ENCODE data around the gene GPRC5C.

Gene GPRC5C

DNA sequence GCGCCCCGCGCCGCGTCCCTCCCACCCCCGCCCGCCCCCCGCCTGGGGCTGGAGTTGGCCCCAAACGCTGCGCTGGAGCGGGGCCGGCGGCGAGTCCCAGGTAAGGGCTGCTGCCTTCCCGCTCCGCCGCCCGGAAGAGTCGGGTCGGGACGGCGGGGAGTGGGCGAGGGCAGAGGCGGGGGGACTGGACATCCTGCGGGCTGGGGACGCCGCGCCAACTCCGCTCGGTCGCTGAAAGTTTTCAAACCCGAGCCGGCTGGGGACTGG lies 469 bp downstream of the GPRC5C start:
- Histone ChIP-seq H3K27me3 (ENCODE audit: insufficient read depth, low read depth, severe bottlenecking) (no peaks in the 10 kb centered on the region), H3K4me3 (ENCODE audit: low read depth, low read length) (peak overlapping the region; percentile 70), H3K9me3 (ENCODE audit: severe bottlenecking) (peaks cover 2% of the 10 kb centered on the region), H3K27ac (no peak overlapping the region), H3K36me3 (no peaks in the 10 kb centered on the region; the same call in 1 of the 2 replicates)
- DNase-seq: no peak
- TF ChIP-seq, protein P1, sequence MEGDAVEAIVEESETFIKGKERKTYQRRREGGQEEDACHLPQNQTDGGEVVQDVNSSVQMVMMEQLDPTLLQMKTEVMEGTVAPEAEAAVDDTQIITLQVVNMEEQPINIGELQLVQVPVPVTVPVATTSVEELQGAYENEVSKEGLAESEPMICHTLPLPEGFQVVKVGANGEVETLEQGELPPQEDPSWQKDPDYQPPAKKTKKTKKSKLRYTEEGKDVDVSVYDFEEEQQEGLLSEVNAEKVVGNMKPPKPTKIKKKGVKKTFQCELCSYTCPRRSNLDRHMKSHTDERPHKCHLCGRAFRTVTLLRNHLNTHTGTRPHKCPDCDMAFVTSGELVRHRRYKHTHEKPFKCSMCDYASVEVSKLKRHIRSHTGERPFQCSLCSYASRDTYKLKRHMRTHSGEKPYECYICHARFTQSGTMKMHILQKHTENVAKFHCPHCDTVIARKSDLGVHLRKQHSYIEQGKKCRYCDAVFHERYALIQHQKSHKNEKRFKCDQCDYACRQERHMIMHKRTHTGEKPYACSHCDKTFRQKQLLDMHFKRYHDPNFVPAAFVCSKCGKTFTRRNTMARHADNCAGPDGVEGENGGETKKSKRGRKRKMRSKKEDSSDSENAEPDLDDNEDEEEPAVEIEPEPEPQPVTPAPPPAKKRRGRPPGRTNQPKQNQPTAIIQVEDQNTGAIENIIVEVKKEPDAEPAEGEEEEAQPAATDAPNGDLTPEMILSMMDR (IDR thresholded peaks at IDR 0.05; ENCODE audit: low read depth, low read length): no peak

DNA sequence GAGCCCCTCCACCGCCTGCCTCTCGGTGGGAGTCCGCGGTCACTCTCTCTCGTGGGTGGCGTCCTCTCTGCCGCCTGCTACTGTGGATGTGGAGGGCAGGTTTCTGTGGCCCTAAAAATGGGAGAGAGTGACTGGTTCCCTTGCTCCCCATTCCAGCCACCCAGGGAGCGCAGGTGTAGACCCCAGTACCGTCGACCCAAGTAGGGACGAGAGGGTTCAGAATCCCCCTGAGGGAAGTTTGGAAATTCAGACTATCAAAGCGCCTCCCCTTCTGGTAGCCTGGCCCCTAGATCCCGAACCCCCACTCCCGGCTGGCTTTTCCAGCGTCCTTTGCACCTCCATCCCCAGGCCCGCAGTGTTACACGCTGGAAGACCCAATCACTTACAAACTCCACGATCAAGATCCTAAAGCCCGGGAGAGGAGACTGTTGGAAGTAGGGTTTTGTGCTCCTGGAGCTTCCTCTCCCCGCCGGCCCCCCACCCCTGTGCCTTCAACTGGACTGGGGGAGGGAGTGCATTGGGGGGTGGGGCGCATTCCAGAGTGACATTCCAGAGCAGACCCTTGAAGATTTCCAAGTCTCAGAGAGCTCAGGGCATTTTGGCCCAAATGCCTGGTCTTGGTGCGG lies 991 bp downstream of the GPRC5C start:
- DNase-seq: no peak
- Histone ChIP-seq H3K9me3 (ENCODE audit: severe bottlenecking) (peaks cover 5% of the 10 kb centered on the region), H3K27me3 (ENCODE audit: insufficient read depth, low read depth, severe bottlenecking) (no peaks in the 10 kb centered on the region), H3K36me3 (no peaks in the 10 kb centered on the region; the same call in 1 of the 2 replicates), H3K27ac (no peak overlapping the region), H3K4me3 (ENCODE audit: low read depth, low read length) (no peak overlapping the region; the same call in 1 of the 2 replicates)
- TF ChIP-seq, protein P1 (IDR thresholded peaks at IDR 0.05; ENCODE audit: low read depth, low read length): no peak

DNA sequence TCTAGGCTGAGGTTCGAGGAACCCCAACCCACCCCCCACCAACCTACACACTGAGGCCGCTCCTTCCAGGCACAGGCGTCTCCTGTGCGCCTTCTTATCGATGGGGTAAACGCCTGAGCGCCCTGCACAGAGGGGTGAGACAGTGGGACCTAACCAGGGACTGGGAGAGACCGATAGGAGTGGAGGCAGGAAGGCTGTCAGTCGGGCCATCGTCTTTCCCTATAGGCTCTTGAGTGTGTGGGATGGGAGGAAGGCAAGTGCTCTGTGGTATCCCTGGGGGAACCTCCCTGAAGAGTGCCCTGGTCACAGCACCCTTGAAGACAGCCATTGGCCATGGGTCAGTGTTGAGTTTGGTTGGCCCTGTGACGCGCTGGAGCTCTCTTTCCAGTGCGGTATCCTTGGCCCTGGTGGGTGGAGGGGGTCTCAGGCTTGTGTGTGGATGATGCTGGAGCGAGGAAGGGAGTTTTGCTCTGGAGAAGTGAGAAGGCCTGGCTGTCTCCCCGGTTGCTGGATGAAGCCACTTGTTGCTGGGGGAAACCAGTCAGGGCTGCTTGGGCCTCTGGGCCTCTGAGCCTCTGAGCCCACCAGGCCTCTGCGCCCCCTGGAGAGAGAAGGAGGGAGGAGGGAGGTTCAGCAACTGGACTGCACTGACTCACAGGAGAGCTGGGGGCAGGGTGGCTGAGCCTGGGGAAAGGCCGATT lies 1.7 kb downstream of the GPRC5C start:
- TF ChIP-seq, protein P1 (IDR thresholded peaks at IDR 0.05; ENCODE audit: low read depth, low read length): no peak
- Histone ChIP-seq H3K27me3 (ENCODE audit: insufficient read depth, low read depth, severe bottlenecking) (no peaks in the 10 kb centered on the region), H3K27ac (no peak overlapping the region)

DNA sequence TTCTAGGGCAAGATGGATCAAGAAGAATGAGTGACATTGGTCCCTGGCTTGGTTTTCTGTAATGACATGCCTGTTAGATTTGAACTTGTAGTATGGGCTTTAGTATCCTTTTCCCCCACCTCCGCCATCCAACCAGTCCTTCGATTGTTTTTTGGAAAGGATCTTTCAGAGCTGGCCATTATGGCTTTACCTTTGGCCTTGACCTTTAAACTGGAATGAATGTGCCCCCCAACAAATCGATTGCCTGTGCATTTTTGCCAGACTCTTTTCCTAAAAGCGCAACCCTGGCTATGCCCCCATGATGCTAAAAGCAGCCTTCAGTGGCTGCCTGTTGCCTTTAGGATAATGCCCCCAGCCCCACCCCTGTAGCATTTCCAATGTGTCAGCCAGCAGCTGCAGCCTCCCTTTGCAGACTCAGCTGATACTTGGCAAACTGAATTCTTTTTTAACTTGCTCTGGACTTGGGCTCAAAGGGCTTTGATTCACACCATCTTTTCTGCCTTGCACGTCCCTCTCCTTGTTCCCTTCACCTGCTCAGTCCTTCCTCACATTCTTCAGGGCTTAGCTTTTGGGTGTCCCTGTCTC lies 4.0 kb downstream of the GPRC5C start:
- Histone ChIP-seq H3K36me3 (peaks cover 5% of the 10 kb centered on the region), H3K9me3 (ENCODE audit: severe bottlenecking) (peaks cover 11% of the 10 kb centered on the region), H3K27me3 (ENCODE audit: insufficient read depth, low read depth, severe bottlenecking) (no peaks in the 10 kb centered on the region), H3K27ac (no peak overlapping the region), H3K4me3 (ENCODE audit: low read depth, low read length) (no peak overlapping the region)
- TF ChIP-seq, protein P1 (IDR thresholded peaks at IDR 0.05; ENCODE audit: low read depth, low read length): no peak
- no peak for DNase-seq

More for the DNA sequence above, 1.7 kb downstream of the GPRC5C start:
- no peak overlapping the region for H3K4me3 ChIP-seq (ENCODE audit: low read depth, low read length)
- no peaks in the 10 kb centered on the region; the same call in 1 of the 2 replicates for H3K36me3 ChIP-seq
- DNase-seq: no peak
- H3K9me3 ChIP-seq (ENCODE audit: severe bottlenecking): peaks cover 10% of the 10 kb centered on the region

DNA sequence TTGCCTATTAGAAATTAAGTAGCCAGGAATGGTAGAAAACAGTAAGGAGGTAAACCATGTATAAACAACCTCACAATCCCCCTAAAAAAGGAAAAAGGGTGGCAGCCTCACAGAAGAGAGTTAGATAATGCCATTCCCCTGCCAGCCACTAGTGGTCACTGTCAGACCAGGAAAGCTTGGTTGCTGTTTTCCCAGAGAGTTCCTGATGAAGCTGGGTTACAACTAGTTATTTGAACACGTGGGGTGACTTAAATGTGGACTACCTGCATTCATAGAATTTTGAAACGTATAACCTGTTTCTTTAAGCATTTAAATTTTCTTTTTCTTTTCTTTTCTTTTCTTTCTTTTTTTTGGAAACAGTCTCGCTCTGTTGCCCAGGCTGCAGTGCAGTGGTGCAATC lies 5.8 kb downstream of the GPRC5C start:
- H3K36me3 ChIP-seq: peaks cover 5% of the 10 kb centered on the region
- H3K9me3 ChIP-seq (ENCODE audit: severe bottlenecking): peaks cover 9% of the 10 kb centered on the region
- H3K27ac ChIP-seq: no peak overlapping the region
- no peak overlapping the region for H3K4me3 ChIP-seq (ENCODE audit: low read depth, low read length)
- peak; percentile 57 for DNase-seq
- TF ChIP-seq, protein P1 (IDR thresholded peaks at IDR 0.05; ENCODE audit: low read depth, low read length): peak; percentile 94
- H3K27me3 ChIP-seq (ENCODE audit: insufficient read depth, low read depth, severe bottlenecking): no peaks in the 10 kb centered on the region

All from WERI-Rb-1 (cell line).